HEK293 (cell line): ENCODE data around the gene A4GALT.

ENCODE experiments used
- HOXA7 ChIP-seq: sonication (generic); formaldehyde crosslinking; IDR thresholded peaks from 2 replicates; pipeline ENCODE4 v1.8.1; 2022; ENCODE audit warnings: missing genetic modification reagents, borderline replicate concordance
- KLF1 ChIP-seq: fragments of 450-650 bp; formaldehyde crosslinking; IDR thresholded peaks from 2 replicates; pipeline ENCODE4 v1.5.1; 2016; ENCODE audit warnings: missing biosample characterization, missing genetic modification characterization
- PRDM10 ChIP-seq: fragments of 450-650 bp; formaldehyde crosslinking; IDR thresholded peaks from 2 replicates; pipeline ENCODE4 v1.5.1; 2016; ENCODE audit warnings: missing biosample characterization, missing genetic modification characterization
- ZBTB11 ChIP-seq: fragments of 450-650 bp; formaldehyde crosslinking; conservative IDR thresholded peaks from 2 replicates; pipeline ENCODE4 v1.5.1; 2016; ENCODE audit warnings: low read depth, missing biosample characterization, missing genetic modification characterization
- ZNF114 ChIP-seq: fragments of 450-650 bp; formaldehyde crosslinking; IDR thresholded peaks from 2 replicates; pipeline ENCODE4 v1.5.0; 2017; ENCODE audit warnings: missing biosample characterization, missing genetic modification characterization
- ZNF16 ChIP-seq: fragments of 450-650 bp; formaldehyde crosslinking; IDR thresholded peaks from 2 replicates; pipeline ENCODE4 v1.5.1; 2016; ENCODE audit warnings: low read depth, missing biosample characterization, missing genetic modification characterization
- ZNF174 ChIP-seq: fragments of 450-650 bp; formaldehyde crosslinking; IDR thresholded peaks from 2 replicates; pipeline ENCODE4 v1.5.0; 2017; ENCODE audit warnings: missing biosample characterization, mild to moderate bottlenecking, missing genetic modification characterization
- ZNF324 ChIP-seq: fragments of 450-650 bp; formaldehyde crosslinking; IDR thresholded peaks from 2 replicates; pipeline ENCODE4 v1.5.1; 2016; ENCODE audit warnings: missing biosample characterization, missing genetic modification characterization
- ZNF48 ChIP-seq: fragments of 450-650 bp; formaldehyde crosslinking; IDR thresholded peaks from 2 replicates; pipeline ENCODE4 v1.5.1; 2016; ENCODE audit warnings: missing biosample characterization, missing genetic modification characterization
- ZNF654 ChIP-seq: fragments of 450-650 bp; formaldehyde crosslinking; IDR thresholded peaks from 2 replicates; pipeline ENCODE4 v1.5.1; 2016; ENCODE audit warnings: low read depth, missing biosample characterization, missing genetic modification characterization
- ZNF837 ChIP-seq: fragments of 450-650 bp; formaldehyde crosslinking; IDR thresholded peaks from 2 replicates; pipeline ENCODE4 v1.5.1; 2016; ENCODE audit warnings: missing biosample characterization, missing genetic modification characterization
- TF ChIP-seq, protein P1 (sequence below): fragments of 450-650 bp; formaldehyde crosslinking; IDR thresholded peaks from 2 replicates; pipeline ENCODE4 v1.5.1; 2016; ENCODE audit warnings: missing biosample characterization, missing genetic modification characterization
- TF ChIP-seq, protein P2 (sequence below): fragments of 450-650 bp; formaldehyde crosslinking; conservative IDR thresholded peaks from 2 replicates; pipeline ENCODE4 v1.5.1; 2016; ENCODE audit warnings: low read depth, missing biosample characterization, missing genetic modification characterization
- TF ChIP-seq, protein P3 (sequence below): fragments of 450-650 bp; formaldehyde crosslinking; IDR thresholded peaks from 2 replicates; pipeline ENCODE4 v1.5.1; 2017; ENCODE audit warnings: missing biosample characterization, mild to moderate bottlenecking, missing genetic modification characterization, moderate library complexity

DNA sequence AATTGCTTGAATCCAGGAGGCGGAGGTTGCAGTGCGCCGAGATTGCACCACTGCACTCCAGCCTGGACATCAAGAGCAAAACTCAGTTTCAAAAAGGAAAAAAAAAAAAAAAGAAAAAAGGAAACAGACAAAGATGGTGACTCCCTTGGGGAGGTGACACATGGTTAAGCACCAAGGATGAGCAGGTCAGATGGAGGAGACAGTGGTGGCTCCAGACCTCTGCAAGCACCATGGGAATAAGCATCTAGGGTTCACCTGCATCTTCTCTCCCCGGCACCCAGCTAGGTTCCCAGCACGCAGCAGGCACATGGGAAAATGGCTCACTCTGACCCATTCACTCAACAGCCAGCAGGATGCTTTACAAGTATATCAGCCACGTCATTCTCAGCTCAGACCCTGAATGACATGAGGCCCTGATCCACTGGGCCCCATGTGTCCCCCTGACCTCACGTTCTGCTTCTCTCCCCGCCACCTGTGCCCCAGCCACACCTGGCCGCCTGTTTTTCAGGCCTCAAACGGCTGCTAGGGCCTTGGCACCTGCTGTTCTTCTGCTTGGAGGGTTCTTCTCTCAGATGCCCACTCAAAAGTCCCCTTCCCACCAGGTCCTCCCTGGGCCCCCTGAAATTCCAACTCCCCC, 24.2 kb downstream of the A4GALT start:
- TF ChIP-seq, protein P1, sequence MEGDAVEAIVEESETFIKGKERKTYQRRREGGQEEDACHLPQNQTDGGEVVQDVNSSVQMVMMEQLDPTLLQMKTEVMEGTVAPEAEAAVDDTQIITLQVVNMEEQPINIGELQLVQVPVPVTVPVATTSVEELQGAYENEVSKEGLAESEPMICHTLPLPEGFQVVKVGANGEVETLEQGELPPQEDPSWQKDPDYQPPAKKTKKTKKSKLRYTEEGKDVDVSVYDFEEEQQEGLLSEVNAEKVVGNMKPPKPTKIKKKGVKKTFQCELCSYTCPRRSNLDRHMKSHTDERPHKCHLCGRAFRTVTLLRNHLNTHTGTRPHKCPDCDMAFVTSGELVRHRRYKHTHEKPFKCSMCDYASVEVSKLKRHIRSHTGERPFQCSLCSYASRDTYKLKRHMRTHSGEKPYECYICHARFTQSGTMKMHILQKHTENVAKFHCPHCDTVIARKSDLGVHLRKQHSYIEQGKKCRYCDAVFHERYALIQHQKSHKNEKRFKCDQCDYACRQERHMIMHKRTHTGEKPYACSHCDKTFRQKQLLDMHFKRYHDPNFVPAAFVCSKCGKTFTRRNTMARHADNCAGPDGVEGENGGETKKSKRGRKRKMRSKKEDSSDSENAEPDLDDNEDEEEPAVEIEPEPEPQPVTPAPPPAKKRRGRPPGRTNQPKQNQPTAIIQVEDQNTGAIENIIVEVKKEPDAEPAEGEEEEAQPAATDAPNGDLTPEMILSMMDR = no peak
- no peak for TF ChIP-seq KLF1 (tag by site-specific recombination)
- TF ChIP-seq, protein P2, sequence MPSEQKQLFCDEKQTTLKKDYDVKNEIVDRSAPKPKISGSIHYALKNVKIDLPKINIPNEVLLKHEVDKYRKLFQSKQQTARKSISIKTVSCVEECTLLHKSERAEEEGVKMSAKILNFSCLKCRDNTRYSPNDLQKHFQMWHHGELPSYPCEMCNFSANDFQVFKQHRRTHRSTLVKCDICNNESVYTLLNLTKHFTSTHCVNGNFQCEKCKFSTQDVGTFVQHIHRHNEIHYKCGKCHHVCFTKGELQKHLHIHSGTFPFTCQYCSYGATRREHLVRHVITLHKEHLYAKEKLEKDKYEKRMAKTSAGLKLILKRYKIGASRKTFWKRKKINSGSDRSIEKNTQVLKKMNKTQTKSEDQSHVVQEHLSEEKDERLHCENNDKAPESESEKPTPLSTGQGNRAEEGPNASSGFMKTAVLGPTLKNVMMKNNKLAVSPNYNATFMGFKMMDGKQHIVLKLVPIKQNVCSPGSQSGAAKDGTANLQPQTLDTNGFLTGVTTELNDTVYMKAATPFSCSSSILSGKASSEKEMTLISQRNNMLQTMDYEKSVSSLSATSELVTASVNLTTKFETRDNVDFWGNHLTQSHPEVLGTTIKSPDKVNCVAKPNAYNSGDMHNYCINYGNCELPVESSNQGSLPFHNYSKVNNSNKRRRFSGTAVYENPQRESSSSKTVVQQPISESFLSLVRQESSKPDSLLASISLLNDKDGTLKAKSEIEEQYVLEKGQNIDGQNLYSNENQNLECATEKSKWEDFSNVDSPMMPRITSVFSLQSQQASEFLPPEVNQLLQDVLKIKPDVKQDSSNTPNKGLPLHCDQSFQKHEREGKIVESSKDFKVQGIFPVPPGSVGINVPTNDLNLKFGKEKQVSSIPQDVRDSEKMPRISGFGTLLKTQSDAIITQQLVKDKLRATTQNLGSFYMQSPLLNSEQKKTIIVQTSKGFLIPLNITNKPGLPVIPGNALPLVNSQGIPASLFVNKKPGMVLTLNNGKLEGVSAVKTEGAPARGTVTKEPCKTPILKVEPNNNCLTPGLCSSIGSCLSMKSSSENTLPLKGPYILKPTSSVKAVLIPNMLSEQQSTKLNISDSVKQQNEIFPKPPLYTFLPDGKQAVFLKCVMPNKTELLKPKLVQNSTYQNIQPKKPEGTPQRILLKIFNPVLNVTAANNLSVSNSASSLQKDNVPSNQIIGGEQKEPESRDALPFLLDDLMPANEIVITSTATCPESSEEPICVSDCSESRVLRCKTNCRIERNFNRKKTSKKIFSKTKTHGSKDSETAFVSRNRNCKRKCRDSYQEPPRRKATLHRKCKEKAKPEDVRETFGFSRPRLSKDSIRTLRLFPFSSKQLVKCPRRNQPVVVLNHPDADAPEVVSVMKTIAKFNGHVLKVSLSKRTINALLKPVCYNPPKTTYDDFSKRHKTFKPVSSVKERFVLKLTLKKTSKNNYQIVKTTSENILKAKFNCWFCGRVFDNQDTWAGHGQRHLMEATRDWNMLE (tag by site-specific recombination) = no peak
- no peak for TF ChIP-seq ZNF837
- TF ChIP-seq ZNF654 (tag by site-specific recombination) = no peak
- TF ChIP-seq PRDM10 (tag by site-specific recombination) = no peak
- TF ChIP-seq, protein P3, sequence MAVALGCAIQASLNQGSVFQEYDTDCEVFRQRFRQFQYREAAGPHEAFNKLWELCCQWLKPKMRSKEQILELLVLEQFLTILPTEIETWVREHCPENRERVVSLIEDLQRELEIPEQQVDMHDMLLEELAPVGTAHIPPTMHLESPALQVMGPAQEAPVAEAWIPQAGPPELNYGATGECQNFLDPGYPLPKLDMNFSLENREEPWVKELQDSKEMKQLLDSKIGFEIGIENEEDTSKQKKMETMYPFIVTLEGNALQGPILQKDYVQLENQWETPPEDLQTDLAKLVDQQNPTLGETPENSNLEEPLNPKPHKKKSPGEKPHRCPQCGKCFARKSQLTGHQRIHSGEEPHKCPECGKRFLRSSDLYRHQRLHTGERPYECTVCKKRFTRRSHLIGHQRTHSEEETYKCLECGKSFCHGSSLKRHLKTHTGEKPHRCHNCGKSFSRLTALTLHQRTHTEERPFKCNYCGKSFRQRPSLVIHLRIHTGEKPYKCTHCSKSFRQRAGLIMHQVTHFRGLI = no peak
- TF ChIP-seq HOXA7 (CRISPR knock-in tag) = no peak
- no peak for TF ChIP-seq ZNF16
- no peak for TF ChIP-seq ZNF324 (tag by site-specific recombination)
- no peak for TF ChIP-seq ZNF48
- no peak for TF ChIP-seq ZNF174 (tag by site-specific recombination)
- no peak for TF ChIP-seq ZNF114 (tag by site-specific recombination)
- TF ChIP-seq ZBTB11 (tag by site-specific recombination) = no peak
